Activated CD4-positive, alpha-beta T cell treated with anti-CD3 and anti-CD28 coated beads for 36 hours (primary cell): ENCODE data around the gene MACROD2. TPM values are rescaled to one million over a fixed set of nuclear protein-coding genes. Genes with fewer than 3 reads are reported as not detected.

ENCODE experiments used
- ATAC-seq: fragments of 200-7000 bp; cut with Tn5 transposase; one replicate; pipeline ENCODE4 v1.10.0; 2021; ENCODE audit warnings: mild to moderate bottlenecking, moderate library complexity
- CTCF ChIA-PET: fragments of 350-600 bp; sonication (Branson Sonifier 250); formaldehyde crosslinking; loops from one replicate; lab custom pipeline; 2021; ENCODE audit warnings: antibody characterized with exemption; lab: Charles Lee
- POLR2A ChIA-PET: fragments of 350-600 bp; sonication (Branson Sonifier 250); formaldehyde crosslinking; loops from one replicate; lab custom pipeline; 2021; ENCODE audit warnings: antibody characterized with exemption, inconsistent platforms; lab: Charles Lee
- DNase-seq: peaks from one replicate; pipeline ENCODE4 v3.0.0-alpha.2; 2020
- H3K27ac Mint-ChIP-seq: one replicate; pipeline ENCODE4 v1.8.0; 2021; ENCODE audit warnings: mixed read lengths
- H3K27me3 Mint-ChIP-seq: one replicate; pipeline ENCODE4 v1.8.0; 2021; ENCODE audit warnings: mixed read lengths
- H3K36me3 Mint-ChIP-seq: one replicate; pipeline ENCODE4 v1.8.0; 2021; ENCODE audit warnings: low read depth, mixed read lengths
- H3K4me1 Mint-ChIP-seq: one replicate; pipeline ENCODE4 v1.8.0; 2021; ENCODE audit warnings: mixed read lengths
- H3K4me3 Mint-ChIP-seq: one replicate; pipeline ENCODE4 v1.8.0; 2021; ENCODE audit warnings: mild to moderate bottlenecking, moderate library complexity, mixed read lengths
- H3K9me3 Mint-ChIP-seq: one replicate; pipeline ENCODE4 v1.8.0; 2021; ENCODE audit warnings: low read depth, mixed read lengths
- intact Hi-C, 2 experiments: fragments of 100-400 bp; cut with DNase I in 1 of 2; cut with micrococcal nuclease in 1 of 2; formaldehyde crosslinking; loops; one replicate each; pipeline versions ENCODE4 v1.14.2 to v1.15.1; 2022 to 2024; cut with DNase I, micrococcal nuclease
- total RNA-seq, 2 experiments: library from RNA; stranded (reverse); gene quantifications; one replicate each; pipeline ENCODE4 v1.2.3, GENCODE V29; 2021

MACROD2 gene
- total RNA-seq, 2 experiments from 2014 or later: not detected

GRCh38 chr20:14384416-14385175, 389.3 kb downstream of the MACROD2 start:
- Mint-ChIP-seq H3K4me1 (no peaks in the 10 kb centered on the region), H3K27me3 (no peaks in the 10 kb centered on the region), H3K36me3 (no peaks in the 10 kb centered on the region), H3K4me3 (no peak overlapping the region), H3K27ac (no peak overlapping the region), H3K9me3 (peaks cover 9% of the 10 kb centered on the region)
- ATAC-seq: no peak
- DNase-seq: no peak
- intact Hi-C loops: no loop called here
- ChIA-PET POLR2A (no interaction called here), CTCF (interaction anchor here (0.5 kb wide), 1 partner anchor 405 kb away, joined by 3 read pairs; no protein-coding TSS in a partner anchor)

- peaks cover 9% of the 10 kb centered on the region for H3K9me3 Mint-ChIP-seq
- no peaks in the 10 kb centered on the region for H3K4me1 Mint-ChIP-seq
- ATAC-seq: no peak
- DNase-seq: no peak
- H3K4me3 Mint-ChIP-seq: no peak overlapping the region
- H3K36me3 Mint-ChIP-seq: no peaks in the 10 kb centered on the region
- ChIA-PET POLR2A (no interaction called here), CTCF (no interaction called here)
- no peaks in the 10 kb centered on the region for H3K27me3 Mint-ChIP-seq
- no peak overlapping the region for H3K27ac Mint-ChIP-seq
- intact Hi-C loops: no loop called here
Measured at GRCh38 chr20:14385176-14385740, 389.9 kb downstream of the MACROD2 start.

GRCh38 chr20:14386726-14387125, 391.4 kb downstream of the MACROD2 start:
- no peak for DNase-seq
- H3K36me3 Mint-ChIP-seq: no peaks in the 10 kb centered on the region
- no peaks in the 10 kb centered on the region for H3K4me1 Mint-ChIP-seq
- H3K4me3 Mint-ChIP-seq: no peak overlapping the region
- no peak overlapping the region for H3K27ac Mint-ChIP-seq
- ChIA-PET POLR2A (no interaction called here), CTCF (no interaction called here)
- intact Hi-C loops: no loop called here
- H3K27me3 Mint-ChIP-seq: no peaks in the 10 kb centered on the region
- no peak for ATAC-seq
- H3K9me3 Mint-ChIP-seq: peaks cover 6% of the 10 kb centered on the region

GRCh38 chr20:14401479-14402138, 406.3 kb downstream of the MACROD2 start:
- H3K27ac Mint-ChIP-seq: no peak overlapping the region
- DNase-seq (no peak), ATAC-seq (no peak)
- intact Hi-C loops: no loop called here
- H3K36me3 Mint-ChIP-seq: no peaks in the 10 kb centered on the region
- H3K4me3 Mint-ChIP-seq: no peak overlapping the region
- ChIA-PET CTCF (no interaction called here), POLR2A (no interaction called here)
- H3K27me3 Mint-ChIP-seq: no peaks in the 10 kb centered on the region
- no peaks in the 10 kb centered on the region for H3K4me1 Mint-ChIP-seq
- H3K9me3 Mint-ChIP-seq: peaks cover 17% of the 10 kb centered on the region

- Mint-ChIP-seq H3K36me3 (no peaks in the 10 kb centered on the region), H3K4me1 (no peaks in the 10 kb centered on the region), H3K27me3 (no peaks in the 10 kb centered on the region), H3K27ac (no peak overlapping the region), H3K4me3 (no peak overlapping the region), H3K9me3 (peaks cover 11% of the 10 kb centered on the region)
- DNase-seq (no peak), ATAC-seq (no peak)
- intact Hi-C loops: no loop called here
- ChIA-PET POLR2A (no interaction called here), CTCF (no interaction called here)
Measured at GRCh38 chr20:14404515-14404914, 409.2 kb downstream of the MACROD2 start.

- ChIA-PET POLR2A (no interaction called here), CTCF (no interaction called here)
- no peak overlapping the region for H3K4me3 Mint-ChIP-seq
- H3K27ac Mint-ChIP-seq: no peak overlapping the region
- intact Hi-C loops: no loop called here
- H3K27me3 Mint-ChIP-seq: no peaks in the 10 kb centered on the region
- ATAC-seq: no peak
- H3K36me3 Mint-ChIP-seq: no peaks in the 10 kb centered on the region
- no peaks in the 10 kb centered on the region for H3K4me1 Mint-ChIP-seq
- H3K9me3 Mint-ChIP-seq: peaks cover 2% of the 10 kb centered on the region
- DNase-seq: no peak
Measured at GRCh38 chr20:14406495-14406894, 411.2 kb downstream of the MACROD2 start.

- ChIA-PET CTCF (no interaction called here), POLR2A (no interaction called here)
- peaks cover 2% of the 10 kb centered on the region for H3K9me3 Mint-ChIP-seq
- no peak overlapping the region for H3K27ac Mint-ChIP-seq
- no peaks in the 10 kb centered on the region for H3K36me3 Mint-ChIP-seq
- no peaks in the 10 kb centered on the region for H3K4me1 Mint-ChIP-seq
- no peak overlapping the region for H3K4me3 Mint-ChIP-seq
- H3K27me3 Mint-ChIP-seq: no peaks in the 10 kb centered on the region
- intact Hi-C loops: no loop called here
- ATAC-seq (no peak), DNase-seq (no peak)
Measured at GRCh38 chr20:14407336-14407735, 412.0 kb downstream of the MACROD2 start.

GRCh38 chr20:14410869-14411555, 415.7 kb downstream of the MACROD2 start:
- no peaks in the 10 kb centered on the region for H3K27me3 Mint-ChIP-seq
- DNase-seq (no peak), ATAC-seq (no peak)
- POLR2A ChIA-PET: no interaction called here
- H3K27ac Mint-ChIP-seq: no peak overlapping the region
- H3K36me3 Mint-ChIP-seq: no peaks in the 10 kb centered on the region
- peaks cover 6% of the 10 kb centered on the region for H3K9me3 Mint-ChIP-seq
- CTCF ChIA-PET: interaction anchor here (0.7 kb wide), 1 partner anchor 16 kb away, joined by 3 read pairs; no protein-coding TSS in a partner anchor
- no peak overlapping the region for H3K4me3 Mint-ChIP-seq
- intact Hi-C loops: no loop called here
- no peaks in the 10 kb centered on the region for H3K4me1 Mint-ChIP-seq

- H3K27me3 Mint-ChIP-seq: no peaks in the 10 kb centered on the region
- H3K9me3 Mint-ChIP-seq: peaks cover 4% of the 10 kb centered on the region
- POLR2A ChIA-PET: no interaction called here
- DNase-seq (no peak), ATAC-seq (no peak)
- CTCF ChIA-PET: no interaction called here
- H3K4me3 Mint-ChIP-seq: no peak overlapping the region
- no peak overlapping the region for H3K27ac Mint-ChIP-seq
- intact Hi-C loops: no loop called here
- no peaks in the 10 kb centered on the region for H3K4me1 Mint-ChIP-seq
- H3K36me3 Mint-ChIP-seq: no peaks in the 10 kb centered on the region
Measured at GRCh38 chr20:14412065-14412681, 416.9 kb downstream of the MACROD2 start.

- POLR2A ChIA-PET: no interaction called here
- DNase-seq: no peak
- H3K27ac Mint-ChIP-seq: no peak overlapping the region
- CTCF ChIA-PET: no interaction called here
- H3K4me1 Mint-ChIP-seq: no peaks in the 10 kb centered on the region
- peaks cover 4% of the 10 kb centered on the region for H3K9me3 Mint-ChIP-seq
- H3K27me3 Mint-ChIP-seq: no peaks in the 10 kb centered on the region
- H3K36me3 Mint-ChIP-seq: no peaks in the 10 kb centered on the region
- no peak overlapping the region for H3K4me3 Mint-ChIP-seq
- intact Hi-C loops: no loop called here
- ATAC-seq: no peak
Measured at GRCh38 chr20:14413835-14414234, 418.5 kb downstream of the MACROD2 start.

GRCh38 chr20:14414560-14414959, 419.2 kb downstream of the MACROD2 start:
- ChIA-PET POLR2A (no interaction called here), CTCF (no interaction called here)
- H3K27me3 Mint-ChIP-seq: no peaks in the 10 kb centered on the region
- intact Hi-C loops: no loop called here
- H3K4me1 Mint-ChIP-seq: no peaks in the 10 kb centered on the region
- H3K27ac Mint-ChIP-seq: no peak overlapping the region
- DNase-seq: no peak
- H3K9me3 Mint-ChIP-seq: peaks cover 4% of the 10 kb centered on the region
- ATAC-seq: no peak
- no peak overlapping the region for H3K4me3 Mint-ChIP-seq
- no peaks in the 10 kb centered on the region for H3K36me3 Mint-ChIP-seq
